Measurements from ENCODE around the gene ESR2. TPM values are rescaled to one million over a fixed set of nuclear protein-coding genes. Genes with fewer than 3 reads are reported as not detected.

ESR2 gene
- total RNA-seq, 5 donors from 2014 or later (not counting 1 experiment from before 2014, with no cell fraction given): 0.20 to 0.70 (median 0.43) TPM; not detected in 1

GRCh38 chr14:64201296-64201695, 92.9 kb downstream of the ESR2 start:
- H3K27me3 ChIP-seq (replicated peaks in 1 of 2; ENCODE audit: control insufficient read depth in 2 of 2, extremely low read depth in 1 of 2, insufficient read depth in 2 of 2, low read length in 1 of 2): no peaks in the 10 kb centered on the region
- ChIA-PET CTCF (no interaction called here), POLR2A (no interaction called here)
- H3K36me3 ChIP-seq (ENCODE audit: control insufficient read depth in 2 of 2, extremely low read depth in 1 of 2, insufficient read depth in 1 of 2, low read length in 1 of 2): peaks cover 0 to 18% of the 10 kb centered on the region in 2 donors
- DNase-seq (no peak), ATAC-seq (replicated peaks in 1 of 4) (no peak)
- no peak overlapping the region for H3K4me3 Mint-ChIP-seq
- 90% methylated on average over 1 of the region's 7 CpGs for WGBS (ENCODE audit: insufficient coverage)
- H3K4me1 ChIP-seq (ENCODE audit: control insufficient read depth in 1 of 2, extremely low read depth in 1 of 2, insufficient read depth in 2 of 2, low read length in 2 of 2): peaks cover 2% of the 10 kb centered on the region in 2 experiments
- H3K9me3 ChIP-seq: no peaks in the 10 kb centered on the region
- H3K27ac ChIP-seq (ENCODE audit: low read length): no peak overlapping the region
- H3K27me3 Mint-ChIP-seq: no peaks in the 10 kb centered on the region
- H3K9me3 Mint-ChIP-seq: no peaks in the 10 kb centered on the region
- peak overlapping the region in 1 of 2 donors; percentile 71 for H3K27ac Mint-ChIP-seq
- H3K4me1 Mint-ChIP-seq: peaks cover 19 to 40% (median 22%) of the 10 kb centered on the region in 3 donors
- H3K4me3 ChIP-seq (ENCODE audit: control insufficient read depth in 1 of 2, extremely low read depth in 1 of 2, low read length in 1 of 2): no peak overlapping the region
- peaks cover 48% of the 10 kb centered on the region for H3K36me3 Mint-ChIP-seq

GRCh38 chr14:64200170-64200569, 94.0 kb downstream of the ESR2 start:
- POLR2A ChIA-PET: no interaction called here
- Histone ChIP-seq H3K27ac (ENCODE audit: low read length) (no peak overlapping the region), H3K36me3 (ENCODE audit: control insufficient read depth in 2 of 2, extremely low read depth in 1 of 2, insufficient read depth in 1 of 2, low read length in 1 of 2) (peaks cover 4 to 25% of the 10 kb centered on the region in 2 donors), H3K9me3 (no peaks in the 10 kb centered on the region), H3K4me3 (ENCODE audit: control insufficient read depth in 1 of 2, extremely low read depth in 1 of 2, low read length in 1 of 2) (no peak overlapping the region), H3K27me3 (replicated peaks in 1 of 2; ENCODE audit: control insufficient read depth in 2 of 2, extremely low read depth in 1 of 2, insufficient read depth in 2 of 2, low read length in 1 of 2) (no peaks in the 10 kb centered on the region), H3K4me1 (ENCODE audit: control insufficient read depth in 1 of 2, extremely low read depth in 1 of 2, insufficient read depth in 2 of 2, low read length in 2 of 2) (peaks cover 3 to 10% of the 10 kb centered on the region in 2 experiments)
- no peaks in the 10 kb centered on the region for H3K27me3 Mint-ChIP-seq
- no peak overlapping the region for H3K4me3 Mint-ChIP-seq
- no peak for ATAC-seq (replicated peaks in 1 of 4)
- H3K4me1 Mint-ChIP-seq: peaks cover 27 to 48% (median 31%) of the 10 kb centered on the region in 3 donors
- CTCF ChIA-PET: no interaction called here
- no CpG with 5 or more reads among the region's 4 CpGs for WGBS (ENCODE audit: insufficient coverage)
- no peak overlapping the region for H3K27ac Mint-ChIP-seq
- no peaks in the 10 kb centered on the region for H3K9me3 Mint-ChIP-seq
- no peak for DNase-seq
- H3K36me3 Mint-ChIP-seq: peaks cover 51% of the 10 kb centered on the region

- DNase-seq (no peak), ATAC-seq (replicated peaks in 1 of 4) (no peak)
- H3K9me3 Mint-ChIP-seq: no peaks in the 10 kb centered on the region
- no peak overlapping the region for H3K27ac ChIP-seq (ENCODE audit: low read length)
- H3K4me1 ChIP-seq (ENCODE audit: control insufficient read depth in 1 of 2, extremely low read depth in 1 of 2, insufficient read depth in 2 of 2, low read length in 2 of 2): peaks cover 3 to 19% of the 10 kb centered on the region in 2 experiments
- H3K4me1 Mint-ChIP-seq: peaks cover 44 to 63% (median 48%) of the 10 kb centered on the region in 3 donors
- H3K4me3 ChIP-seq (ENCODE audit: control insufficient read depth in 1 of 2, extremely low read depth in 1 of 2, low read length in 1 of 2): no peak overlapping the region
- peak overlapping the region in 1 of 2 donors; percentile 80 for H3K27ac Mint-ChIP-seq
- H3K4me3 Mint-ChIP-seq: peak overlapping the region in 1 of 3 donors; percentile 6
- POLR2A ChIA-PET: no interaction called here
- CTCF ChIA-PET: no interaction called here
- H3K36me3 Mint-ChIP-seq: peaks cover 51% of the 10 kb centered on the region
- H3K27me3 Mint-ChIP-seq: no peaks in the 10 kb centered on the region
- H3K36me3 ChIP-seq (ENCODE audit: control insufficient read depth in 2 of 2, extremely low read depth in 1 of 2, insufficient read depth in 1 of 2, low read length in 1 of 2): peaks cover 4 to 32% of the 10 kb centered on the region in 2 donors
- no CpG with 5 or more reads among the region's 3 CpGs for WGBS (ENCODE audit: insufficient coverage)
- no peaks in the 10 kb centered on the region for H3K27me3 ChIP-seq (replicated peaks in 1 of 2; ENCODE audit: control insufficient read depth in 2 of 2, extremely low read depth in 1 of 2, insufficient read depth in 2 of 2, low read length in 1 of 2)
- no peaks in the 10 kb centered on the region for H3K9me3 ChIP-seq
Measured at GRCh38 chr14:64198486-64198885, 95.7 kb downstream of the ESR2 start.

- H3K4me3 Mint-ChIP-seq: no peak overlapping the region
- ChIA-PET CTCF (no interaction called here), POLR2A (no interaction called here)
- DNase-seq (no peak), ATAC-seq (replicated peaks in 1 of 4) (no peak)
- peaks cover 51% of the 10 kb centered on the region for H3K36me3 Mint-ChIP-seq
- Histone ChIP-seq H3K9me3 (no peaks in the 10 kb centered on the region), H3K4me1 (ENCODE audit: control insufficient read depth in 1 of 2, extremely low read depth in 1 of 2, insufficient read depth in 2 of 2, low read length in 2 of 2) (peaks cover 3 to 19% of the 10 kb centered on the region in 2 experiments), H3K4me3 (ENCODE audit: control insufficient read depth in 1 of 2, extremely low read depth in 1 of 2, low read length in 1 of 2) (no peak overlapping the region), H3K36me3 (ENCODE audit: control insufficient read depth in 2 of 2, extremely low read depth in 1 of 2, insufficient read depth in 1 of 2, low read length in 1 of 2) (peaks cover 4 to 33% of the 10 kb centered on the region in 2 donors), H3K27me3 (replicated peaks in 1 of 2; ENCODE audit: control insufficient read depth in 2 of 2, extremely low read depth in 1 of 2, insufficient read depth in 2 of 2, low read length in 1 of 2) (no peaks in the 10 kb centered on the region), H3K27ac (ENCODE audit: low read length) (no peak overlapping the region)
- WGBS (ENCODE audit: insufficient coverage): 88% methylated on average over 2 of the region's 3 CpGs
- H3K27me3 Mint-ChIP-seq: no peaks in the 10 kb centered on the region
- H3K9me3 Mint-ChIP-seq: no peaks in the 10 kb centered on the region
- H3K27ac Mint-ChIP-seq: peak overlapping the region; percentile 55 to 77
- peaks cover 44 to 64% (median 50%) of the 10 kb centered on the region in 3 donors for H3K4me1 Mint-ChIP-seq
Measured at GRCh38 chr14:64197996-64198395, 96.2 kb downstream of the ESR2 start.

- ATAC-seq (replicated peaks in 1 of 4) (peak in 3 of 4 experiments; percentile 35 to 80 (median 37)), DNase-seq (peak in 4 of 35 experiments; percentile 3 to 40 (median 22))
- no peaks in the 10 kb centered on the region for H3K27me3 Mint-ChIP-seq
- Histone ChIP-seq H3K9me3 (no peaks in the 10 kb centered on the region), H3K27ac (ENCODE audit: low read length) (no peak overlapping the region), H3K4me1 (ENCODE audit: control insufficient read depth in 1 of 2, extremely low read depth in 1 of 2, insufficient read depth in 2 of 2, low read length in 2 of 2) (peaks cover 3 to 19% of the 10 kb centered on the region in 2 experiments), H3K36me3 (ENCODE audit: control insufficient read depth in 2 of 2, extremely low read depth in 1 of 2, insufficient read depth in 1 of 2, low read length in 1 of 2) (peaks cover 4 to 39% of the 10 kb centered on the region in 2 donors), H3K27me3 (replicated peaks in 1 of 2; ENCODE audit: control insufficient read depth in 2 of 2, extremely low read depth in 1 of 2, insufficient read depth in 2 of 2, low read length in 1 of 2) (no peaks in the 10 kb centered on the region), H3K4me3 (ENCODE audit: control insufficient read depth in 1 of 2, extremely low read depth in 1 of 2, low read length in 1 of 2) (no peak overlapping the region)
- peak overlapping the region in 2 of 3 donors; percentile 60 to 69 for H3K4me3 Mint-ChIP-seq
- peak overlapping the region; percentile 77 to 79 for H3K27ac Mint-ChIP-seq
- 64% methylated on average over 20 of the region's 20 CpGs for WGBS (ENCODE audit: insufficient coverage)
- ChIA-PET CTCF (interaction anchor here in 1 of 2 donors (0.6 kb wide), 1 partner anchor 94 kb away, joined by 7 read pairs; no protein-coding TSS in a partner anchor), POLR2A (no interaction called here)
- peaks cover 44 to 62% (median 51%) of the 10 kb centered on the region in 3 donors for H3K4me1 Mint-ChIP-seq
- H3K36me3 Mint-ChIP-seq: peaks cover 55% of the 10 kb centered on the region
- H3K9me3 Mint-ChIP-seq: no peaks in the 10 kb centered on the region
Measured at GRCh38 chr14:64196814-64197411, 97.3 kb downstream of the ESR2 start.

GRCh38 chr14:64196056-64196455, 98.1 kb downstream of the ESR2 start:
- POLR2A ChIA-PET: no interaction called here
- Mint-ChIP-seq H3K36me3 (peaks cover 58% of the 10 kb centered on the region), H3K4me3 (peak overlapping the region in 1 of 3 donors; percentile 69), H3K9me3 (no peaks in the 10 kb centered on the region), H3K27me3 (no peaks in the 10 kb centered on the region), H3K27ac (peak overlapping the region; percentile 84 to 85), H3K4me1 (peaks cover 42 to 67% (median 50%) of the 10 kb centered on the region in 3 donors)
- Histone ChIP-seq H3K4me3 (ENCODE audit: control insufficient read depth in 1 of 2, extremely low read depth in 1 of 2, low read length in 1 of 2) (no peak overlapping the region), H3K36me3 (ENCODE audit: control insufficient read depth in 2 of 2, extremely low read depth in 1 of 2, insufficient read depth in 1 of 2, low read length in 1 of 2) (peaks cover 4 to 42% of the 10 kb centered on the region in 2 donors), H3K27ac (ENCODE audit: low read length) (peak overlapping the region; percentile 77), H3K4me1 (ENCODE audit: control insufficient read depth in 1 of 2, extremely low read depth in 1 of 2, insufficient read depth in 2 of 2, low read length in 2 of 2) (peaks cover 3 to 19% of the 10 kb centered on the region in 2 experiments), H3K9me3 (no peaks in the 10 kb centered on the region), H3K27me3 (replicated peaks in 1 of 2; ENCODE audit: control insufficient read depth in 2 of 2, extremely low read depth in 1 of 2, insufficient read depth in 2 of 2, low read length in 1 of 2) (no peaks in the 10 kb centered on the region)
- ATAC-seq (replicated peaks in 1 of 4) (no peak), DNase-seq (no peak)
- 87% methylated on average over 4 of the region's 5 CpGs for WGBS (ENCODE audit: insufficient coverage)
- CTCF ChIA-PET: interaction anchor here in 1 of 2 donors (1.2 kb wide), 2 partner anchors 107 to 427 kb away, joined by 4 read pairs; no protein-coding TSS in a partner anchor

Measured in T-cell (primary cell).